Esophagus muscularis mucosa (tissue), 3 donors: ENCODE data around the gene ABHD17C.

ENCODE experiments used
- CTCF ChIP-seq, 3 experiments: fragments of 200-600 bp in 2 of 3; fragments of 450-650 bp in 1 of 3; sonication (generic) in 2 of 3; IDR thresholded peaks; one replicate each; pipeline ENCODE4 v1.5.1; 2017 to 2019; ENCODE audit warnings: antibody characterized with exemption in 3 of 3, mild to moderate bottlenecking in 2 of 3, moderate library complexity in 1 of 3
- EP300 ChIP-seq: sonication (generic); formaldehyde crosslinking; IDR thresholded peaks from one replicate; pipeline ENCODE4 v1.6.1; 2017; ENCODE audit warnings: antibody characterized with exemption

- TF ChIP-seq CTCF (IDR thresholded peaks at IDR 0.05) (no peak), EP300 (no peak)
These were observed 90.2 kb downstream of the ABHD17C start for GRCh38 chr15:80785335-80785734.
